ENCODE data around the gene YPEL1. TPM values are rescaled to one million over a fixed set of nuclear protein-coding genes. Genes with fewer than 3 reads are reported as not detected.

Gene YPEL1
- total and polyA plus RNA-seq, 2 of the 13 experiments (the other 11 are each of a cell fraction or from before 2014, with no cell fraction given) = 0.33 to 2.5 TPM

- no peaks in the 10 kb centered on the region for H3K4me1 ChIP-seq (ENCODE audit: insufficient read depth, low read length)
- 98% methylated on average over 2 of the region's 2 CpGs for WGBS (ENCODE audit: low lambda C conversion rate)
- ATAC-seq (no peak), DNase-seq (ENCODE audit: low spot score) (no peak), FAIRE-seq (no peak)
- H3K9ac ChIP-seq (ENCODE audit: insufficient read depth, low read depth, low read length) = no peak overlapping the region
- no peaks in the 10 kb centered on the region for H3K79me2 ChIP-seq (ENCODE audit: insufficient read depth, low read length)
- H3K27ac ChIP-seq (ENCODE audit: extremely low read length, insufficient read depth, low read length) = no peak overlapping the region
- H3K9me3 ChIP-seq (ENCODE audit: low read length) = no peaks in the 10 kb centered on the region
- H3K27me3 ChIP-seq (ENCODE audit: control insufficient read depth in 1 of 2, insufficient read depth in 2 of 2, low read length in 2 of 2) = no peaks in the 10 kb centered on the region
- CTCF ChIA-PET (ENCODE audit: low intra/inter-chr PET ratio, low total read pairs) = no interaction called here
- no TSS peak for BruUV-seq (replicated peaks)
- no peak overlapping the region for H3K4me2 ChIP-seq (ENCODE audit: low read depth, low read length)
- intact Hi-C loops (cut with micrococcal nuclease; ENCODE audit: unreplicated experiment) = no loop called here
- no peak overlapping the region for H3K4me3 ChIP-seq (replicated peaks in 1 of 3; ENCODE audit: insufficient read depth in 1 of 3, low read depth in 2 of 3, low read length in 3 of 3)
- in situ Hi-C loops (cut with HindIII; ENCODE audit: extremely low pct_ligation_motif_present, low pct_unique_long_range_greater_than_20kb) = no loop called here
- H2AFZ ChIP-seq (ENCODE audit: low read length) = no peak overlapping the region
- POLR2A ChIA-PET = no interaction called here
- H3K36me3 ChIP-seq (replicated peaks in 1 of 2; ENCODE audit: control insufficient read depth in 1 of 2, insufficient read depth in 2 of 2, low read length in 2 of 2) = peaks cover 8 to 50% of the 10 kb centered on the region in 2 experiments
- H4K20me1 ChIP-seq (ENCODE audit: insufficient read depth, low read length) = no peaks in the 10 kb centered on the region
- TF ChIP-seq ZNF33A (CRISPR knock-in tag; IDR thresholded peaks at IDR 0.05; ENCODE audit: borderline replicate concordance) (no peak), ZNF17 (CRISPR knock-in tag; IDR thresholded peaks at IDR 0.05) (no peak), ZNF724P (CRISPR knock-in tag; IDR thresholded peaks at IDR 0.05; ENCODE audit: borderline replicate concordance) (no peak), ZFP1 (CRISPR knock-in tag; IDR thresholded peaks at IDR 0.05) (no peak), TIGD3 (CRISPR knock-in tag; IDR thresholded peaks at IDR 0.05; ENCODE audit: borderline replicate concordance) (no peak), MIER2 (CRISPR knock-in tag; IDR thresholded peaks at IDR 0.05) (no peak), ZNF180 (CRISPR knock-in tag; IDR thresholded peaks at IDR 0.05; ENCODE audit: borderline replicate concordance, low read depth) (no peak), ZSCAN5A (CRISPR knock-in tag; IDR thresholded peaks at IDR 0.05; ENCODE audit: borderline replicate concordance) (no peak), ZNF3 (CRISPR knock-in tag; IDR thresholded peaks at IDR 0.05) (no peak), NR2F2 (IDR thresholded peaks at IDR 0.05; ENCODE audit: borderline replicate concordance, low read depth) (no peak), HNRNPK (IDR thresholded peaks at IDR 0.05; ENCODE audit: low read depth, low read length, poor library complexity, severe bottlenecking) (no peak), RELA (CRISPR knock-in tag; IDR thresholded peaks at IDR 0.05) (no peak)
- TF ChIP-seq, protein P1, sequence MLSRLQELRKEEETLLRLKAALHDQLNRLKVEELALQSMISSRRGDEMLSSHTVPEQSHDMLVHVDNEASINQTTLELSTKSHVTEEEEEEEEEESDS (CRISPR knock-in tag; IDR thresholded peaks at IDR 0.05; ENCODE audit: borderline replicate concordance) = no peak
- TF ChIP-seq, protein P2, sequence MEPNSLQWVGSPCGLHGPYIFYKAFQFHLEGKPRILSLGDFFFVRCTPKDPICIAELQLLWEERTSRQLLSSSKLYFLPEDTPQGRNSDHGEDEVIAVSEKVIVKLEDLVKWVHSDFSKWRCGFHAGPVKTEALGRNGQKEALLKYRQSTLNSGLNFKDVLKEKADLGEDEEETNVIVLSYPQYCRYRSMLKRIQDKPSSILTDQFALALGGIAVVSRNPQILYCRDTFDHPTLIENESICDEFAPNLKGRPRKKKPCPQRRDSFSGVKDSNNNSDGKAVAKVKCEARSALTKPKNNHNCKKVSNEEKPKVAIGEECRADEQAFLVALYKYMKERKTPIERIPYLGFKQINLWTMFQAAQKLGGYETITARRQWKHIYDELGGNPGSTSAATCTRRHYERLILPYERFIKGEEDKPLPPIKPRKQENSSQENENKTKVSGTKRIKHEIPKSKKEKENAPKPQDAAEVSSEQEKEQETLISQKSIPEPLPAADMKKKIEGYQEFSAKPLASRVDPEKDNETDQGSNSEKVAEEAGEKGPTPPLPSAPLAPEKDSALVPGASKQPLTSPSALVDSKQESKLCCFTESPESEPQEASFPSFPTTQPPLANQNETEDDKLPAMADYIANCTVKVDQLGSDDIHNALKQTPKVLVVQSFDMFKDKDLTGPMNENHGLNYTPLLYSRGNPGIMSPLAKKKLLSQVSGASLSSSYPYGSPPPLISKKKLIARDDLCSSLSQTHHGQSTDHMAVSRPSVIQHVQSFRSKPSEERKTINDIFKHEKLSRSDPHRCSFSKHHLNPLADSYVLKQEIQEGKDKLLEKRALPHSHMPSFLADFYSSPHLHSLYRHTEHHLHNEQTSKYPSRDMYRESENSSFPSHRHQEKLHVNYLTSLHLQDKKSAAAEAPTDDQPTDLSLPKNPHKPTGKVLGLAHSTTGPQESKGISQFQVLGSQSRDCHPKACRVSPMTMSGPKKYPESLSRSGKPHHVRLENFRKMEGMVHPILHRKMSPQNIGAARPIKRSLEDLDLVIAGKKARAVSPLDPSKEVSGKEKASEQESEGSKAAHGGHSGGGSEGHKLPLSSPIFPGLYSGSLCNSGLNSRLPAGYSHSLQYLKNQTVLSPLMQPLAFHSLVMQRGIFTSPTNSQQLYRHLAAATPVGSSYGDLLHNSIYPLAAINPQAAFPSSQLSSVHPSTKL (CRISPR knock-in tag; IDR thresholded peaks at IDR 0.05) = no peak
- TF ChIP-seq, protein P3, sequence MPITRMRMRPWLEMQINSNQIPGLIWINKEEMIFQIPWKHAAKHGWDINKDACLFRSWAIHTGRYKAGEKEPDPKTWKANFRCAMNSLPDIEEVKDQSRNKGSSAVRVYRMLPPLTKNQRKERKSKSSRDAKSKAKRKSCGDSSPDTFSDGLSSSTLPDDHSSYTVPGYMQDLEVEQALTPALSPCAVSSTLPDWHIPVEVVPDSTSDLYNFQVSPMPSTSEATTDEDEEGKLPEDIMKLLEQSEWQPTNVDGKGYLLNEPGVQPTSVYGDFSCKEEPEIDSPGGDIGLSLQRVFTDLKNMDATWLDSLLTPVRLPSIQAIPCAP (CRISPR knock-in tag; IDR thresholded peaks at IDR 0.05; ENCODE audit: low read depth) = no peak
- TF ChIP-seq, protein P4, sequence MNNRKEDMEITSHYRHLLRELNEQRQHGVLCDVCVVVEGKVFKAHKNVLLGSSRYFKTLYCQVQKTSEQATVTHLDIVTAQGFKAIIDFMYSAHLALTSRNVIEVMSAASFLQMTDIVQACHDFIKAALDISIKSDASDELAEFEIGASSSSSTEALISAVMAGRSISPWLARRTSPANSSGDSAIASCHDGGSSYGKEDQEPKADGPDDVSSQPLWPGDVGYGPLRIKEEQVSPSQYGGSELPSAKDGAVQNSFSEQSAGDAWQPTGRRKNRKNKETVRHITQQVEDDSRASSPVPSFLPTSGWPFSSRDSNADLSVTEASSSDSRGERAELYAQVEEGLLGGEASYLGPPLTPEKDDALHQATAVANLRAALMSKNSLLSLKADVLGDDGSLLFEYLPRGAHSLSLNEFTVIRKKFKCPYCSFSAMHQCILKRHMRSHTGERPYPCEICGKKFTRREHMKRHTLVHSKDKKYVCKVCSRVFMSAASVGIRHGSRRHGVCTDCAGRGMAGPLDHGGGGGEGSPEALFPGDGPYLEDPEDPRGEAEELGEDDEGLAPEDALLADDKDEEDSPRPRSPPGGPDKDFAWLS (CRISPR knock-in tag; IDR thresholded peaks at IDR 0.05; ENCODE audit: borderline replicate concordance) = no peak
These were observed 43.9 kb upstream of the YPEL1 start for GRCh38 chr22:21779444-21779843.

Measured in HepG2 (cell line).